Hepatocyte (in vitro differentiated cells): ENCODE results near the gene RPS6KA4. TPM values are rescaled to one million over a fixed set of nuclear protein-coding genes. Genes with fewer than 3 reads are reported as not detected.

Source experiments
- DNase-seq: peaks from one replicate; pipeline ENCODE4 v3.0.0-alpha.2; 2016; ENCODE audit warnings: low spot score
- H2AFZ ChIP-seq: fragments of 200-600 bp; sonication (generic); 2 replicates; pipeline ENCODE4 v1.6.0; 2016; ENCODE audit warnings: antibody characterized with exemption, mild to moderate bottlenecking
- H3K27ac ChIP-seq: fragments of 200-600 bp; sonication (generic); 2 replicates; pipeline ENCODE4 v1.5.1; 2016; ENCODE audit warnings: mild to moderate bottlenecking
- H3K27me3 ChIP-seq: fragments of 200-600 bp; sonication (generic); 2 replicates; pipeline ENCODE4 v1.6.1; 2016
- H3K36me3 ChIP-seq: fragments of 200-600 bp; sonication (generic); replicated peaks from 2 replicates; pipeline ENCODE4 v1.5.1; 2016; ENCODE audit warnings: low read depth; ENCODE audit not compliant: insufficient read depth
- H3K4me1 ChIP-seq: fragments of 200-600 bp; sonication (generic); 2 replicates; pipeline ENCODE4 v1.5.1; 2016; ENCODE audit warnings: mild to moderate bottlenecking, moderate library complexity; ENCODE audit not compliant: insufficient read depth
- H3K4me2 ChIP-seq: fragments of 200-600 bp; sonication (generic); 2 replicates; pipeline ENCODE4 v1.6.0; 2016
- H3K4me3 ChIP-seq: fragments of 200-600 bp; sonication (generic); 2 replicates; pipeline ENCODE4 v1.5.1; 2016; ENCODE audit warnings: mild to moderate bottlenecking
- H3K79me2 ChIP-seq: fragments of 200-600 bp; sonication (generic); 2 replicates; pipeline ENCODE4 v1.6.0; 2017; ENCODE audit warnings: mild to moderate bottlenecking
- H3K9me2 ChIP-seq: fragments of 200-600 bp; sonication (generic); replicated peaks from 2 replicates; pipeline ENCODE4 v1.6.0; 2017; ENCODE audit warnings: mild to moderate bottlenecking; ENCODE audit not compliant: insufficient read depth
- H3K9me3 ChIP-seq: fragments of 200-600 bp; sonication (generic); 2 replicates; pipeline ENCODE4 v1.5.1; 2016; ENCODE audit warnings: low read depth, mild to moderate bottlenecking
- H4K20me1 ChIP-seq: fragments of 200-600 bp; sonication (generic); 2 replicates; pipeline ENCODE4 v1.6.0; 2016; ENCODE audit warnings: mild to moderate bottlenecking; ENCODE audit not compliant: insufficient read depth, poor library complexity, severe bottlenecking
- CTCF ChIP-seq: fragments of 200-600 bp; sonication (generic); IDR thresholded peaks from 2 replicates; pipeline ENCODE4 v1.5.1; 2016; ENCODE audit warnings: antibody characterized with exemption, mild to moderate bottlenecking; ENCODE audit not compliant: poor library complexity
- EZH2 ChIP-seq: fragments of 200-600 bp; sonication (generic); IDR thresholded peaks from 2 replicates; pipeline ENCODE4 v1.6.1; 2016; ENCODE audit warnings: antibody characterized with exemption, mild to moderate bottlenecking, borderline replicate concordance
- EZH2phosphoT487 ChIP-seq: fragments of 200-600 bp; sonication (generic); IDR thresholded peaks from one replicate; pipeline ENCODE4 v1.6.1; 2018; ENCODE audit warnings: antibody characterized with exemption, mild to moderate bottlenecking, low read depth, moderate library complexity; ENCODE audit not compliant: unreplicated experiment, severe bottlenecking
- WGBS: methylation state at CpG from one replicate; pipeline ENCODE4 v1.1.6; 2016; ENCODE audit warnings: low lambda C conversion rate; ENCODE audit errors: missing lambda C conversion rate; 5-methylcytosine and 5-hydroxymethylcytosine counted together
- polyA plus RNA-seq: library from polyadenylated mRNA; unstranded; fragments of >200 nt; fragmentation: Nextera tagmentation; extraction: Ambion mirVana; gene quantifications from 2 replicates; pipeline ENCODE4 v1.2.1, GENCODE V29; 2016
- total RNA-seq: library from RNA; depleted of rRNA; stranded (reverse); fragments of >200 nt; gene quantifications from 2 replicates; pipeline ENCODE4 v1.2.3, GENCODE V29; 2014

The RPS6KA4 gene
- total and polyA plus RNA-seq, 2 experiments from 2014 or later, result 35.9 to 44.0 TPM

- Histone ChIP-seq H3K9me3 (no peaks in the 10 kb centered on the region), H3K4me3 (no peak overlapping the region), H3K4me1 (peaks cover 12% of the 10 kb centered on the region), H4K20me1 (no peaks in the 10 kb centered on the region), H2AFZ (no peak overlapping the region), H3K4me2 (no peak overlapping the region), H3K27ac (no peak overlapping the region), H3K27me3 (no peaks in the 10 kb centered on the region), H3K36me3 (no peaks in the 10 kb centered on the region), H3K9me2 (no peaks in the 10 kb centered on the region), H3K79me2 (no peaks in the 10 kb centered on the region)
- no peak for TF ChIP-seq EZH2phosphoT487
- TF ChIP-seq CTCF, result no peak
- TF ChIP-seq EZH2, result no peak
- no peak for DNase-seq
- 81% methylated on average over 3 of the region's 3 CpGs for WGBS
These were observed 32.9 kb downstream of the RPS6KA4 start for GRCh38 chr11:64391839-64392238.

DNA sequence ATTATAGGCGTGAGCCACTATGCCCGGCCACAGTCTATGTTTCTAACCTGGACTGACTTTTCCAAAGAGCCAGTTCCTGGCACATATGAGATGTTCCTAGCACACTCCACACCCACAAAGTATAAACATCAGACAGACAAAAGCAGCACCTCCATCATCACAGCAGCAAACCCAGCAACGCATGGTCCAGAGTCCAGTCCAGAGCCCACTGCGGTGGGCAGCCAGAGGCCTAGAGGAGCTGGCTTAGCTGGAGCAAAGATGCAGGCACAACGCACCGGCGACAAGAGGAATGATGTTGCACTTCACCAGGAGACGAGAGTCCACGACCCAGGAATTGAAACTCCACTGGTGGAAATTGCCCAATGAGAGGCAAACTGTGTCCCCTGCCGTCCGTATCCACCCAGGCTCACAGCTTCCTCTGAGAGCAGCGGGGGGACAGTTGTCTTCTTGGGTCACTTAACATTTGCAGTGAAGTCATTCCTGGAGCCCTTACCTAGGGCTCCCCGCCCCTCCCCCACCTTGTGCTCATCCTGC is 36.6 kb downstream of the RPS6KA4 start:
- WGBS, result 80% methylated on average over 12 of the region's 13 CpGs
- H3K36me3 ChIP-seq, result no peaks in the 10 kb centered on the region
- DNase-seq, result no peak
- H3K4me3 ChIP-seq, result no peak overlapping the region
- TF ChIP-seq EZH2phosphoT487 (no peak), EZH2 (no peak), CTCF (no peak)
- H3K9me3 ChIP-seq, result no peaks in the 10 kb centered on the region
- no peaks in the 10 kb centered on the region for H3K9me2 ChIP-seq
- peaks cover 12% of the 10 kb centered on the region for H3K4me1 ChIP-seq
- H3K79me2 ChIP-seq, result no peaks in the 10 kb centered on the region
- H3K4me2 ChIP-seq, result peak overlapping the region; percentile 64
- H4K20me1 ChIP-seq, result no peaks in the 10 kb centered on the region
- H3K27me3 ChIP-seq, result no peaks in the 10 kb centered on the region
- H2AFZ ChIP-seq, result no peak overlapping the region
- H3K27ac ChIP-seq, result no peak overlapping the region

- DNase-seq, result peak; percentile 55
These were observed 37.2 kb downstream of the RPS6KA4 start for GRCh38 chr11:64396079-64396591.

GRCh38 chr11:64400102-64400501 is 41.1 kb downstream of the RPS6KA4 start:
- no peak for TF ChIP-seq EZH2
- no peak for TF ChIP-seq EZH2phosphoT487
- TF ChIP-seq CTCF, result no peak
- Histone ChIP-seq H3K36me3 (no peaks in the 10 kb centered on the region), H3K9me2 (no peaks in the 10 kb centered on the region), H3K27me3 (no peaks in the 10 kb centered on the region), H3K4me1 (peaks cover 15% of the 10 kb centered on the region), H3K9me3 (no peaks in the 10 kb centered on the region), H2AFZ (no peak overlapping the region), H4K20me1 (no peaks in the 10 kb centered on the region), H3K79me2 (no peaks in the 10 kb centered on the region), H3K27ac (no peak overlapping the region), H3K4me2 (no peak overlapping the region), H3K4me3 (no peak overlapping the region)
- 49% methylated on average over 6 of the region's 6 CpGs for WGBS
- no peak for DNase-seq

More at GRCh38 chr11:64396079-64396591, 37.2 kb downstream of the RPS6KA4 start:
- H3K9me2 ChIP-seq, result no peaks in the 10 kb centered on the region
- H3K27me3 ChIP-seq, result no peaks in the 10 kb centered on the region
- no peak overlapping the region for H3K4me3 ChIP-seq
- peak overlapping the region; percentile 45 for H2AFZ ChIP-seq
- no peaks in the 10 kb centered on the region for H3K79me2 ChIP-seq
- H3K27ac ChIP-seq, result peak overlapping the region; percentile 28
- no peak for TF ChIP-seq EZH2phosphoT487
- peaks cover 12% of the 10 kb centered on the region for H3K4me1 ChIP-seq
- no peaks in the 10 kb centered on the region for H3K9me3 ChIP-seq
- H3K4me2 ChIP-seq, result peak overlapping the region; percentile 64
- no peaks in the 10 kb centered on the region for H4K20me1 ChIP-seq
- H3K36me3 ChIP-seq, result no peaks in the 10 kb centered on the region
- 25% methylated on average over 15 of the region's 15 CpGs for WGBS
